Activated naive CD4-positive, alpha-beta T cell treated with anti-CD3 and anti-CD28 coated beads, Interleukin-2, amount 50 U/mL, for 24 hours (primary cell): ENCODE results near the gene MAPK10.

Experiments
- H3K27ac Mint-ChIP-seq: one replicate; pipeline ENCODE4 v1.8.0; 2021; ENCODE audit warnings: mild to moderate bottlenecking, mixed read lengths
- H3K27me3 Mint-ChIP-seq: one replicate; pipeline ENCODE4 v1.8.0; 2021; ENCODE audit warnings: mixed read lengths
- H3K36me3 Mint-ChIP-seq: one replicate; pipeline ENCODE4 v1.8.0; 2021; ENCODE audit warnings: mixed read lengths
- H3K4me1 Mint-ChIP-seq: one replicate; pipeline ENCODE4 v1.8.0; 2021; ENCODE audit warnings: mixed read lengths
- H3K4me3 Mint-ChIP-seq: one replicate; pipeline ENCODE4 v1.8.0; 2021; ENCODE audit warnings: mild to moderate bottlenecking, mixed read lengths
- H3K9me3 Mint-ChIP-seq: one replicate; pipeline ENCODE4 v1.8.0; 2021; ENCODE audit warnings: mixed read lengths

Gene MAPK10

DNA sequence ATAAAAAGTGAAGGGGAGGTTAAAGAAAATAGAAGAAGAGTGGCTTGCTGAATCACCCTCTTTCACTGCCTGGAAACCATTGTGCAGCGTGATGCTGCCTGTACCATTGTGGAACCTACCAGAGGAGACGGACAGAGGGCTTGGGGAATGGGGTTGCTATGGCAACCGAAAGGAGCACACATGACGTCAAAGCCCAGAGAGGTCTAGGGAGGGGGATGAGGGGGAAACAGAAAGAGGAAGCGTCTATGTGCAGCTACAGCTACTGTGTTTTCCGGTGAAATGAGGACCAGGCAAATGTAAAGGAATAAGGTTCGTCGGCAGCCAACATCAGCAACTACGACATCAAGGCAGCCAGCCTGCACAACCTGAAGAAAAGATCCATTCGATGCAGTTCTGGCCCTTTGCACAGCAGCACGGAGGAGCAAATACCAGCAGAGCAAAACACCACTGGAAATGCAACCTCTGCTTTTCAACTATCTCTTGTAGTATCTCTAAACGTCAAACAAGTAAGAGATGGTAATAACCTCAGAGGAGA, at the start of gene MAPK10:
Gene MAPK10 (minus strand): TSS at position 110 of the 535 bp plus-strand sequence.
- Mint-ChIP-seq H3K27ac (no peak within 1 kb of the TSS), H3K36me3 (no peaks in the 10 kb centered on the region), H3K4me1 (peaks cover 11% of the 10 kb centered on the region), H3K4me3 (peak within 1 kb of the TSS; percentile 72), H3K9me3 (no peaks in the 10 kb centered on the region), H3K27me3 (peaks cover 3% of the 10 kb centered on the region)

- Mint-ChIP-seq H3K4me3 (no peak overlapping the region), H3K27me3 (no peaks in the 10 kb centered on the region), H3K27ac (no peak overlapping the region), H3K4me1 (no peaks in the 10 kb centered on the region), H3K36me3 (no peaks in the 10 kb centered on the region), H3K9me3 (no peaks in the 10 kb centered on the region)
Measured at GRCh38 chr4:86403575-86403974, 43.7 kb upstream of the MAPK10 start.

GRCh38 chr4:86401826-86402225, 42.0 kb upstream of the MAPK10 start:
- H3K9me3 Mint-ChIP-seq, result no peaks in the 10 kb centered on the region
- H3K4me1 Mint-ChIP-seq, result no peaks in the 10 kb centered on the region
- no peak overlapping the region for H3K27ac Mint-ChIP-seq
- H3K36me3 Mint-ChIP-seq, result no peaks in the 10 kb centered on the region
- H3K27me3 Mint-ChIP-seq, result no peaks in the 10 kb centered on the region
- H3K4me3 Mint-ChIP-seq, result no peak overlapping the region

- Mint-ChIP-seq H3K36me3 (no peaks in the 10 kb centered on the region), H3K27me3 (no peaks in the 10 kb centered on the region), H3K4me1 (no peaks in the 10 kb centered on the region), H3K4me3 (no peak overlapping the region), H3K9me3 (no peaks in the 10 kb centered on the region), H3K27ac (no peak overlapping the region)
Measured at GRCh38 chr4:86400216-86400615, 40.4 kb upstream of the MAPK10 start.

DNA sequence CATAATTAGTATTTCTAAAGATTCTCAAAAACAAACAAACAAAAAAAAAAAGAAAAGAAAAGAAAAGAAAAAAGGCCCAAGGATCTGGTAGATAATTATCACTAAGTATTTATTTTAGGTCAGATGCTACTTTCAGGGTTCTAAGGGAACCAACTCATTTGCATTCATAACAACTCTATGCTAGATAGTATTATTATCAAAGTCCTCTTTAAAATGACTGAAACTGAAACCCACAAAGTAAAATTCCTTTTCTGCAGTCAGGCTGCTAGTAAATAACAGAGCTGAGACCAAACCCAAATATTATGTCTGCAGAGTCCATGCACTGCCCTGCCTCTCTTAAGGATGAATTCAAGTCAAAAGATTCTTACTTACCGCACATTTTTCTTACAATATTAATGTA, 38.3 kb upstream of the MAPK10 start:
- no peaks in the 10 kb centered on the region for H3K9me3 Mint-ChIP-seq

DNA sequence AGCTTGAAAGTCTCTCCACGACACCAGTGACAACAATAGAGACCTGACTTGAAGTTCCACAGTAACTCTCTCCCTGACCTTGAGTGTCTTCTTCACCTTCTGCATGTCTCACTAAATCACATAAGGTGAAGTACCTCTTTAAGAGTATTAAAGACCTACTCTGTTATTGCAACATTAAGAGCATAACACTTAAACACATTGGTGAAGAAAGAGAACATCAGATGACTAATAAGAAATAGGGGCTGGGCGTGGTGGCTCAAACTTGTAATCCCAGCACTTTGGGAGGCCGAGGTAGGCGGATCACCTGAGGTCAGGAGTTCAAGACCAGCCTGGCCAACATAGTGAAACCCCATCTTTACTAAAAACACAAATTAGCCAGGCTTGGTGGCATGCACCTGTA, 33.9 kb upstream of the MAPK10 start:
- H3K36me3 Mint-ChIP-seq, result no peaks in the 10 kb centered on the region
- H3K4me3 Mint-ChIP-seq, result no peak overlapping the region
- H3K4me1 Mint-ChIP-seq, result no peaks in the 10 kb centered on the region
- no peaks in the 10 kb centered on the region for H3K9me3 Mint-ChIP-seq
- no peak overlapping the region for H3K27ac Mint-ChIP-seq
- H3K27me3 Mint-ChIP-seq, result no peaks in the 10 kb centered on the region

More for the DNA sequence above, 38.3 kb upstream of the MAPK10 start:
- H3K27ac Mint-ChIP-seq, result no peak overlapping the region
- no peaks in the 10 kb centered on the region for H3K36me3 Mint-ChIP-seq
- no peak overlapping the region for H3K4me3 Mint-ChIP-seq
- H3K27me3 Mint-ChIP-seq, result no peaks in the 10 kb centered on the region
- H3K4me1 Mint-ChIP-seq, result no peaks in the 10 kb centered on the region

DNA sequence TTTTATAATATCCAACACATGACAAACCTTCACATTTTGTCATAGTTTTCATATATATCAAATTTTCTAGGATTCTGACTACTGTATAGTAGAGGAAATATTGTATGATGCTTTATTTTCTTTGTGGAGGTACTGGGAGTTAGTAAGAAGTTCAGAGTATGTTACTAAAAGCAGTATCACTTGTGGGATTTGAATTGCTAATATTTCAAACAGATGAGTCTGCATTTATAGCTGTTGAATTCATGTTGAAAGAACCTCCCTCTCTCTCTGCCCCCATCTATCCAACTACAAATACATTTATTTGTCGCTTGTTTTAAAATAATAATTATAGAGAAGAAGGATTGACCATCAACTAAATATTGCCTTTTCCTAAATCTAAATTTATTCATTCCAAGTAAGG, 29.8 kb upstream of the MAPK10 start:
- Mint-ChIP-seq H3K27me3 (peaks cover 4% of the 10 kb centered on the region), H3K36me3 (no peaks in the 10 kb centered on the region)

DNA sequence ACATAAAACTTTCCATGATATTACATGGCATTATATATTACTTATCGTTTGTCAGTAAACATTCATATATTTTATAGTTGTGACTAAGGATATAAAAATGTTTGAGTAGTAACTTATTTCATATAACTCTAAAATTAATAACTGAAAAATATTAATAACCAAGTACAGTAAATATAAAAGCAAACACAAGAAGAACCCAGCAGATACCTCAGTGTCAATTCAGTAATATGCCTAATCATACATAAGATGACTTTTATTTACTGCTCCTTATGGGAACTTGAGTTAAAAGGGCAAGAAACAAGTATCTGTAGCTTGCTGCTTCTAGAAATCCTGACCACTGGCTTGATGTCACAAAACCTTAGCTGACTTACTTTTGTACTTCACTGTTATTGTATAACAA, 28.4 kb upstream of the MAPK10 start:
- Mint-ChIP-seq H3K27me3 (peaks cover 4% of the 10 kb centered on the region), H3K4me3 (no peak overlapping the region), H3K4me1 (no peaks in the 10 kb centered on the region), H3K36me3 (no peaks in the 10 kb centered on the region), H3K9me3 (peaks cover 4% of the 10 kb centered on the region), H3K27ac (no peak overlapping the region)

More for the DNA sequence above, 29.8 kb upstream of the MAPK10 start:
- no peak overlapping the region for H3K27ac Mint-ChIP-seq
- H3K4me1 Mint-ChIP-seq, result no peaks in the 10 kb centered on the region
- no peak overlapping the region for H3K4me3 Mint-ChIP-seq
- no peaks in the 10 kb centered on the region for H3K9me3 Mint-ChIP-seq

- H3K36me3 Mint-ChIP-seq, result no peaks in the 10 kb centered on the region
- no peak overlapping the region for H3K4me3 Mint-ChIP-seq
- H3K27me3 Mint-ChIP-seq, result peaks cover 4% of the 10 kb centered on the region
- no peak overlapping the region for H3K27ac Mint-ChIP-seq
- no peaks in the 10 kb centered on the region for H3K4me1 Mint-ChIP-seq
- H3K9me3 Mint-ChIP-seq, result peaks cover 4% of the 10 kb centered on the region
Measured at GRCh38 chr4:86386817-86387415, 27.1 kb upstream of the MAPK10 start.

- Mint-ChIP-seq H3K27ac (no peak overlapping the region), H3K27me3 (peaks cover 4% of the 10 kb centered on the region), H3K9me3 (peaks cover 4% of the 10 kb centered on the region), H3K4me1 (no peaks in the 10 kb centered on the region), H3K4me3 (no peak overlapping the region), H3K36me3 (no peaks in the 10 kb centered on the region)
Measured at GRCh38 chr4:86386201-86386600, 26.3 kb upstream of the MAPK10 start.

DNA sequence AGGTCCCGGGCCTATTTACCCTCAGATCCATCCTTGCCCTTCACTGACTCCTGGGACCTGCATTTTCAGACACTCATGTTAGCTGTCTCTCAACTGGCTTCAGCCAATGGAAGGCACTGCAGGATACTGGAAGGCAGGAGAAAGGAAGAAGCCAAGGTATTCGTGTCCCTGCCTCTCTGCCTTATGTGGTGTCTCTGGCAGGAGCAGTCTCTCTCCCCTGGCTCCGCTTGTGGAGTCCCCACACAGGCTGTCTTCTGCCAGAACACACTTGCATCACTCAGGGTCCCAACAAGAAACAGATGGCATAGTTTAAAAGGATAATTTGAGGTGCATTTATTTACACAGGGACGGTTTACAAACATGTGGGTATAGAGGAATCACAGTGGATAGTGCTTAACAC, 21.6 kb upstream of the MAPK10 start:
- Mint-ChIP-seq H3K36me3 (no peaks in the 10 kb centered on the region), H3K9me3 (peaks cover 9% of the 10 kb centered on the region), H3K4me1 (no peaks in the 10 kb centered on the region), H3K4me3 (no peak overlapping the region), H3K27ac (no peak overlapping the region), H3K27me3 (no peaks in the 10 kb centered on the region)

DNA sequence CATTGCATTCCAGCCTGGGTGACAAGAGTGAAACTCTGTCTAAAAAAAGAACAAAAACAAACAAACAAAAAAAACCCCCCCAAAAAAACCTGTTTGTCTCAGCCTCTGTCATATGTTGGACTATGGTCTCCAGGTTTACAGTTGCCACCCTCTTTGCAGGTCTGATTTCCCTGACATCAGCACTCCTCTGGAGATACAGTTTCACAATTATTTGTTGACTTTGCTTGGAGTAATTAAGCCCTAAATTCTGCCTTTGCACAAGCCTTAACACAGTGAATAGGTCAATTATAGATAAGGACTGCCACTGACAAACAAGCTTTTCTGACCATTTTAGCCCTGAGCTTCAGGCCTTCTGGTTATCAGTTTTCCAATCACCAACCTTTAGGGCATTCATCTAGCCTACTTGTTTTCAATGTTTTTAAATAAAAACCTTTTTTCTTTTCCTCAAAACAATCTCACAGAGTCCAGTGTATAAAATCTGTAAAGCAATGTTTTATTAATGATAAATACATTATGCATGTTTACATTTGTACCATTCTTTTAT, 20.4 kb upstream of the MAPK10 start:
- H3K4me3 Mint-ChIP-seq, result no peak overlapping the region
- H3K36me3 Mint-ChIP-seq, result no peaks in the 10 kb centered on the region
- peaks cover 9% of the 10 kb centered on the region for H3K9me3 Mint-ChIP-seq
- H3K4me1 Mint-ChIP-seq, result no peaks in the 10 kb centered on the region
- H3K27ac Mint-ChIP-seq, result no peak overlapping the region
- H3K27me3 Mint-ChIP-seq, result no peaks in the 10 kb centered on the region

GRCh38 chr4:86376850-86377249, 17.0 kb upstream of the MAPK10 start:
- no peaks in the 10 kb centered on the region for H3K27me3 Mint-ChIP-seq
- H3K4me3 Mint-ChIP-seq, result no peak overlapping the region
- H3K36me3 Mint-ChIP-seq, result no peaks in the 10 kb centered on the region
- H3K27ac Mint-ChIP-seq, result no peak overlapping the region
- peaks cover 5% of the 10 kb centered on the region for H3K9me3 Mint-ChIP-seq
- no peaks in the 10 kb centered on the region for H3K4me1 Mint-ChIP-seq

GRCh38 chr4:86368433-86368832, 8.6 kb upstream of the MAPK10 start:
- Mint-ChIP-seq H3K27me3 (peaks cover 2% of the 10 kb centered on the region), H3K36me3 (no peaks in the 10 kb centered on the region), H3K9me3 (no peaks in the 10 kb centered on the region), H3K27ac (no peak overlapping the region), H3K4me1 (no peaks in the 10 kb centered on the region), H3K4me3 (no peak overlapping the region)

DNA sequence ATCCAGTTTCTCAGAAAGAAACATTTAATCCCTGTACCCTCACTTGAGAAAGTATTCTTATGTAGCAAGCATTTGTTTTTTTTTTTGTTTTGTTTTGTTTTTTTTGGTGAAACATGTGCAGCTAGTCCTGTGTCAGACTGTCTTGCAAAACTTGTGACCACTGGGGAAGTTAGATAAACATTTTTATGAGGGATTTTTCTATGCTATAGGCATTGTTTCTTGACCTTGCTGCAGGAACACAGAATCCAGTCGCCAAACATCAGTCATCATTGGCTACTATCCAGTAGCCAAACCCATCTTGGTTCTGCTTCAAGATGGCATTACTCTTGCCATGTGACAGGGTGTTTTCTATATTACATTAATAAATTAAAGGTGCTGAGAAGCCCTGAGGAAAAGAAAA, 7.7 kb upstream of the MAPK10 start:
- H3K4me1 Mint-ChIP-seq, result no peaks in the 10 kb centered on the region
- no peaks in the 10 kb centered on the region for H3K9me3 Mint-ChIP-seq
- no peaks in the 10 kb centered on the region for H3K36me3 Mint-ChIP-seq
- H3K4me3 Mint-ChIP-seq, result no peak overlapping the region
- H3K27me3 Mint-ChIP-seq, result peaks cover 2% of the 10 kb centered on the region
- H3K27ac Mint-ChIP-seq, result no peak overlapping the region

DNA sequence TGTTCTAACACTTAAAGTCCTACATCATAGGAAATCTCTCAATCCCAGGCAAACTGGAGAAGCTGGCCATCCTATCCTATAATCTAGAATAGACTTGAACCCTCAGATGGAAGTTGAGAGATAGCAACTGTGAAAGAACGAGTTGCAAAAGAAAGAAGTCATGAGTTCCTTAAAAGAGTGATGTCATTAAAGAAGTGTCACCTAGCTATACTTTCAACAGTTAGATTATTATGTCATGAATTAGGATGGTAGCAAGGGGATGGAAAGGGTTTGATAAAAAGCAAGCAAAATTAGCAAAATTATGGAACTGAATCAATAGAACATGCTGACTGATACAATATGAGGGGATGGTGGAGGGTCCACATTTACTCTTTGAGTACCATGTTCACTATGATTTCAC, 7.1 kb upstream of the MAPK10 start:
- no peaks in the 10 kb centered on the region for H3K9me3 Mint-ChIP-seq
- H3K36me3 Mint-ChIP-seq, result no peaks in the 10 kb centered on the region
- peaks cover 2% of the 10 kb centered on the region for H3K27me3 Mint-ChIP-seq
- H3K4me3 Mint-ChIP-seq, result no peak overlapping the region
- no peaks in the 10 kb centered on the region for H3K4me1 Mint-ChIP-seq
- H3K27ac Mint-ChIP-seq, result no peak overlapping the region

GRCh38 chr4:86362510-86362909, 2.7 kb upstream of the MAPK10 start:
- Mint-ChIP-seq H3K9me3 (no peaks in the 10 kb centered on the region), H3K27ac (no peak overlapping the region), H3K36me3 (no peaks in the 10 kb centered on the region), H3K4me3 (no peak overlapping the region), H3K27me3 (peaks cover 3% of the 10 kb centered on the region), H3K4me1 (peaks cover 11% of the 10 kb centered on the region)
